B cell (primary cell): Measurements from ENCODE around the gene SMG9. TPM values are rescaled to one million over a fixed set of nuclear protein-coding genes. Genes with fewer than 3 reads are reported as not detected.

Source experiments
- ATAC-seq: fragments of 200-7000 bp; cut with Tn5 transposase; one replicate; pipeline ENCODE4 v1.10.0; 2021; ENCODE audit warnings: low read depth, mild to moderate bottlenecking, moderate number of reproducible peaks, moderate library complexity
- CTCF ChIA-PET: fragments of 350-600 bp; sonication (Branson Sonifier 250); formaldehyde crosslinking; loops from one replicate; lab custom pipeline; 2021; ENCODE audit warnings: antibody characterized with exemption, inconsistent platforms; lab: Charles Lee
- POLR2A ChIA-PET: fragments of 350-600 bp; sonication (Branson Sonifier 250); formaldehyde crosslinking; loops from one replicate; lab custom pipeline; 2021; ENCODE audit warnings: antibody characterized with exemption; lab: Charles Lee
- DNase-seq: peaks from one replicate; pipeline ENCODE4 v3.0.0; 2013
- H2AFZ ChIP-seq: 2 replicates; pipeline ENCODE4 v1.6.1; 2012; ENCODE audit warnings: mild to moderate bottlenecking, low read depth, low read length; ENCODE audit not compliant: insufficient read depth, poor library complexity, severe bottlenecking
- H3K27ac ChIP-seq, 2 donors: 1 replicate in 1 of 2; 2 replicates in 1 of 2; pipeline ENCODE4 v1.5.1; 2012 to 2013; ENCODE audit warnings: low read length in 2 of 2, mild to moderate bottlenecking in 2 of 2, moderate library complexity in 1 of 2
- H3K27me3 ChIP-seq, 4 experiments: fragments of 200-600 bp in 1 of 4; sonication (generic) in 1 of 4; replicated peaks in 1 of 4; 1 replicate in 2 of 4; 2 replicates in 2 of 4; pipeline versions ENCODE4 v1.6.1 to v1.7.0; 2013 to 2016; ENCODE audit warnings: low read length in 3 of 4, mild to moderate bottlenecking in 2 of 4, mixed read lengths in 1 of 4, moderate library complexity in 1 of 4; ENCODE audit not compliant: insufficient read depth in 4 of 4, control insufficient read depth in 3 of 4; ENCODE audit errors: control extremely low read depth in 1 of 4
- H3K36me3 ChIP-seq, 2 experiments: replicated peaks in 1 of 2; 1 replicate in 1 of 2; 2 replicates in 1 of 2; pipeline versions ENCODE4 v1.6.1 to v1.7.1; 2013; ENCODE audit warnings: low read length in 1 of 2; ENCODE audit not compliant: insufficient read depth in 2 of 2, control insufficient read depth in 1 of 2; ENCODE audit errors: control extremely low read depth in 1 of 2, extremely low read depth in 1 of 2
- H3K4me1 ChIP-seq, 2 donors: fragments of 200-600 bp in 1 of 2; sonication (generic) in 1 of 2; 1 replicate in 1 of 2; 2 replicates in 1 of 2; pipeline versions ENCODE4 v1.5.1 to v1.6.1; 2013 to 2017; ENCODE audit warnings: low read length in 2 of 2; ENCODE audit not compliant: control insufficient read depth in 2 of 2, insufficient read depth in 2 of 2
- H3K4me2 ChIP-seq: replicated peaks from 2 replicates; pipeline ENCODE3; 2012; ENCODE audit warnings: mild to moderate bottlenecking, low read depth, low read length; ENCODE audit not compliant: poor library complexity, severe bottlenecking
- H3K4me3 ChIP-seq, 5 experiments: fragments of 200-600 bp in 1 of 5; sonication (generic) in 1 of 5; 1 replicate in 3 of 5; 2 replicates in 2 of 5; pipeline versions ENCODE4 v1.5.1 to v1.7.0; 2011 to 2016; ENCODE audit warnings: low read length in 4 of 5, mild to moderate bottlenecking in 4 of 5, low read depth in 2 of 5, control low read depth in 1 of 5, moderate library complexity in 1 of 5; ENCODE audit not compliant: insufficient read depth in 1 of 5; ENCODE audit errors: control extremely low read depth in 1 of 5, extremely low read depth in 1 of 5
- H3K79me2 ChIP-seq: fragments of 200-600 bp; sonication (generic); one replicate; pipeline ENCODE4 v1.6.0; 2016; ENCODE audit warnings: low read length; ENCODE audit not compliant: control insufficient read depth, insufficient read depth
- H3K9ac ChIP-seq: fragments of 200-600 bp; sonication (generic); 2 replicates; pipeline ENCODE4 v1.6.1; 2017; ENCODE audit warnings: mild to moderate bottlenecking, low read length, moderate library complexity
- H3K9me3 ChIP-seq, 3 donors: one replicate each; pipeline versions ENCODE4 v1.6.1 to v1.7.1; 2013; ENCODE audit warnings: low read length in 2 of 3; ENCODE audit not compliant: control insufficient read depth in 2 of 3, insufficient read depth in 1 of 3; ENCODE audit errors: control extremely low read depth in 1 of 3
- H4K20me1 ChIP-seq: 2 replicates; pipeline ENCODE4 v1.6.0; 2012; ENCODE audit warnings: mild to moderate bottlenecking, low read length; ENCODE audit not compliant: insufficient read depth, control insufficient read depth, poor library complexity, severe bottlenecking
- H3K27ac Mint-ChIP-seq: one replicate; pipeline ENCODE4 v1.8.0; 2021; ENCODE audit warnings: mixed read lengths
- H3K27me3 Mint-ChIP-seq: one replicate; pipeline ENCODE4 v1.8.0; 2021; ENCODE audit warnings: mixed read lengths
- H3K4me1 Mint-ChIP-seq: one replicate; pipeline ENCODE4 v1.8.0; 2021; ENCODE audit warnings: mixed read lengths
- H3K4me3 Mint-ChIP-seq: one replicate; pipeline ENCODE4 v1.8.0; 2021; ENCODE audit warnings: mixed read lengths
- H3K9me3 Mint-ChIP-seq: one replicate; pipeline ENCODE4 v1.8.0; 2022; ENCODE audit warnings: mixed read lengths; ENCODE audit not compliant: insufficient read depth
- EZH2 ChIP-seq: IDR thresholded peaks from 2 replicates; pipeline ENCODE4 v1.6.1; 2012; ENCODE audit warnings: borderline replicate concordance, low read depth, mild to moderate bottlenecking, moderate library complexity, low read length; ENCODE audit not compliant: insufficient read depth, poor library complexity, severe bottlenecking
- WGBS: methylation state at CpG from one replicate; pipeline ENCODE4 v1.1.5; 2013; ENCODE audit warnings: missing lambda C conversion rate; ENCODE audit not compliant: insufficient coverage; 5-methylcytosine and 5-hydroxymethylcytosine counted together
- intact Hi-C: fragments of 100-400 bp; cut with micrococcal nuclease; formaldehyde crosslinking; loops from one replicate; pipeline ENCODE4 v1.10.0; 2022
- polyA plus RNA-seq: library from polyadenylated mRNA; depleted of rRNA; stranded (reverse); fragments of >200 nt; gene quantifications from 2 replicates; pipeline ENCODE4 v1.2.3, GENCODE V29; 2012
- total RNA-seq, 2 donors: library from RNA; stranded (reverse); fragments of 120-200 nt in 1 of 2; gene quantifications; 1 replicate in 1 of 2; 2 replicates in 1 of 2; pipeline versions ENCODE4 v1.2.3 to v1.2.4, GENCODE V29; 2013 to 2022
- TF ChIP-seq, protein P1 (sequence below): fragments of 200-600 bp; IDR thresholded peaks from one replicate; pipeline ENCODE4 v1.8.0; 2022; ENCODE audit warnings: antibody characterized with exemption, mild to moderate bottlenecking

Gene SMG9
- total and polyA plus RNA-seq, 2 donors (not counting 1 experiment from before 2014, with no cell fraction given), result 33.9 to 87.5 TPM

GRCh38 chr19:43731846-43732245 is 22.9 kb downstream of the SMG9 start:
- H3K27me3 ChIP-seq, result no peaks in the 10 kb centered on the region
- peaks cover 0 to 80% of the 10 kb centered on the region in 2 experiments for H3K36me3 ChIP-seq
- Mint-ChIP-seq H3K27me3 (no peaks in the 10 kb centered on the region), H3K9me3 (no peaks in the 10 kb centered on the region), H3K27ac (no peak overlapping the region), H3K4me3 (no peak overlapping the region), H3K4me1 (peaks cover 9% of the 10 kb centered on the region)
- H2AFZ ChIP-seq, result no peak overlapping the region
- H3K4me2 ChIP-seq, result no peak overlapping the region
- CTCF ChIA-PET, result interaction anchor here (1.2 kb wide), 1 partner anchor 14 kb away, joined by 4 read pairs; no protein-coding TSS in a partner anchor
- no peak overlapping the region for H3K27ac ChIP-seq
- H3K79me2 ChIP-seq, result no peaks in the 10 kb centered on the region
- ATAC-seq (no peak), DNase-seq (no peak)
- H3K4me1 ChIP-seq, result peaks cover 9% of the 10 kb centered on the region in 2 donors
- H4K20me1 ChIP-seq, result no peaks in the 10 kb centered on the region
- TF ChIP-seq, protein P1, sequence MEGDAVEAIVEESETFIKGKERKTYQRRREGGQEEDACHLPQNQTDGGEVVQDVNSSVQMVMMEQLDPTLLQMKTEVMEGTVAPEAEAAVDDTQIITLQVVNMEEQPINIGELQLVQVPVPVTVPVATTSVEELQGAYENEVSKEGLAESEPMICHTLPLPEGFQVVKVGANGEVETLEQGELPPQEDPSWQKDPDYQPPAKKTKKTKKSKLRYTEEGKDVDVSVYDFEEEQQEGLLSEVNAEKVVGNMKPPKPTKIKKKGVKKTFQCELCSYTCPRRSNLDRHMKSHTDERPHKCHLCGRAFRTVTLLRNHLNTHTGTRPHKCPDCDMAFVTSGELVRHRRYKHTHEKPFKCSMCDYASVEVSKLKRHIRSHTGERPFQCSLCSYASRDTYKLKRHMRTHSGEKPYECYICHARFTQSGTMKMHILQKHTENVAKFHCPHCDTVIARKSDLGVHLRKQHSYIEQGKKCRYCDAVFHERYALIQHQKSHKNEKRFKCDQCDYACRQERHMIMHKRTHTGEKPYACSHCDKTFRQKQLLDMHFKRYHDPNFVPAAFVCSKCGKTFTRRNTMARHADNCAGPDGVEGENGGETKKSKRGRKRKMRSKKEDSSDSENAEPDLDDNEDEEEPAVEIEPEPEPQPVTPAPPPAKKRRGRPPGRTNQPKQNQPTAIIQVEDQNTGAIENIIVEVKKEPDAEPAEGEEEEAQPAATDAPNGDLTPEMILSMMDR, result no peak
- no peak for TF ChIP-seq EZH2
- POLR2A ChIA-PET, result no interaction called here
- no peak overlapping the region for H3K4me3 ChIP-seq
- intact Hi-C loops, result no loop called here
- WGBS, result 75% methylated on average over 1 of the region's 1 CpG
- H3K9me3 ChIP-seq, result no peaks in the 10 kb centered on the region
- no peak overlapping the region for H3K9ac ChIP-seq

DNA sequence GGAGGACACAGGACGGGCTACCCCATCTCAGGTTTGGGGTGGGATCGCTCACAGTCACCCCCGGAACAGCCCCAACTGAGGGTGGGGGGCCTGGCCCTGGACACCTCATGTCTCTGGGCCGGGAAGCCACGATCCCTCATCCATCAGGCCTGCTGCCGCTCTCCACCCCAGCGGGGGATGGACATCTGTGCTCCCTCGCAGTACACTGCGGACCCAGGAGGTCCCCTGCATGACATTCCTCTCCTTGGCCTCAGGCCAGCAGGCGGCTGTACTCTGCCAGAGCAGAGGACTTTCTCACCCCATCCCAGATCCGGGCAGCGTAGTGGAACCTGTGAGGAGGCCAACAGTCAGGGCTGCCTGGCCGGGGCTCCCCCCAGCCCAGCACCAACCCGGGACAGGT is 23.4 kb downstream of the SMG9 start:
- TF ChIP-seq, protein P1, result no peak
- no peak for TF ChIP-seq EZH2
- ChIA-PET CTCF (no interaction called here), POLR2A (no interaction called here)
- H3K9me3 ChIP-seq, result no peaks in the 10 kb centered on the region
- no peak overlapping the region for H3K4me3 Mint-ChIP-seq
- WGBS, result over 99% methylated on average over 14 of the region's 14 CpGs
- H3K4me1 ChIP-seq, result peaks cover 14% of the 10 kb centered on the region in 2 donors
- H3K79me2 ChIP-seq, result no peaks in the 10 kb centered on the region
- H2AFZ ChIP-seq, result no peak overlapping the region
- no peak overlapping the region for H3K27ac ChIP-seq
- H3K27ac Mint-ChIP-seq, result no peak overlapping the region
- H4K20me1 ChIP-seq, result no peaks in the 10 kb centered on the region
- ATAC-seq (no peak), DNase-seq (no peak)
- H3K4me3 ChIP-seq, result no peak overlapping the region
- H3K36me3 ChIP-seq, result peaks cover 0 to 75% of the 10 kb centered on the region in 2 experiments
- H3K4me1 Mint-ChIP-seq, result peaks cover 12% of the 10 kb centered on the region
- H3K27me3 ChIP-seq, result no peaks in the 10 kb centered on the region
- H3K9ac ChIP-seq, result no peak overlapping the region
- intact Hi-C loops, result no loop called here
- H3K9me3 Mint-ChIP-seq, result no peaks in the 10 kb centered on the region
- H3K27me3 Mint-ChIP-seq, result no peaks in the 10 kb centered on the region
- no peak overlapping the region for H3K4me2 ChIP-seq
